Activated T-helper 1 cell treated with Interleukin-2 at 50 U/mL for 16 hours (primary cell): Measurements from ENCODE around the gene MSH3.
"Not testable (repeated sequence)": the region's sequence is repeated elsewhere in the genome, so short reads cannot be mapped to it uniquely, and the experiment has no call there.

Experiments used
- DNase-seq: peaks from one replicate; pipeline ENCODE4 v3.0.0-alpha.2; 2020; ENCODE audit warnings: low read depth

The MSH3 gene

GRCh38 chr5:80797428-80798024 is 143.1 kb downstream of the MSH3 start:
- no peak for DNase-seq

DNA sequence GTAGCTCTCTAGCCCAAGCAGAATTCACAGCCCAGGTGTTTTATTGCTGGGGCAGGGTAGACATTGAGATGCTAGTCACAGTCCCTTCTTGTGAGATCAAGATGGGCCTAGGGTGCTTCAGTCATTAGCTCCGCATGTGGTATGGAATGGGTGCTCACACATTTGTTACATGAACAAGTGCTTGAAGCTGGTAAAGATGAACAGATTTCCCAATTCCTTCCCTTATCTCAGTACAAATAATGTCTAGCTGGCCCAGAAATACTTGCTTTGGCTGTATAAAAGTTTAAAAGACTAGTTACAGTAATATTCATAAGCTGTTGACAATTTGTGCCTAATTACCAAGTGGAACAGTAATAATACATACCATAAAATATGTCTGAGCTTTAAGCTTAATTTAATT is 143.7 kb downstream of the MSH3 start:
- no peak for DNase-seq

DNA sequence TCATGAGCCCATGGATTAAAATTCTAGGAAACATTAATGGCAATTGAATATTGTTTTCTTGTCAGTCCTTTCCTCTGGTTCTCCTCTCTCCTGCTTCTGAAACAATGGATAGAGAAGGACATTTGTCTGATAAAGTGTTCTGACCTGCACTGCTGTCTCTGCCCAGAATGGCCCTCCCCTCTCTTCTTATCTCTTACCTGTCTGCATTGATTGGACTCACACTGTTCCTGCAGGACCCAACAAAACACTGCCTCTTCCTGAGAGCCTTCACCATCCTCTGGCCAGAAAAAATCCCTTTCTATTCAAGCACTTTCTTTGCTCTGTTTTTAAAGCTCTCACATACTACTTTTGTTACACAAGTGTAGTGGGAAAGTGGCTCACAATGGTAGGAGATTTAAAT is 144.2 kb downstream of the MSH3 start:
- no peak for DNase-seq

DNA sequence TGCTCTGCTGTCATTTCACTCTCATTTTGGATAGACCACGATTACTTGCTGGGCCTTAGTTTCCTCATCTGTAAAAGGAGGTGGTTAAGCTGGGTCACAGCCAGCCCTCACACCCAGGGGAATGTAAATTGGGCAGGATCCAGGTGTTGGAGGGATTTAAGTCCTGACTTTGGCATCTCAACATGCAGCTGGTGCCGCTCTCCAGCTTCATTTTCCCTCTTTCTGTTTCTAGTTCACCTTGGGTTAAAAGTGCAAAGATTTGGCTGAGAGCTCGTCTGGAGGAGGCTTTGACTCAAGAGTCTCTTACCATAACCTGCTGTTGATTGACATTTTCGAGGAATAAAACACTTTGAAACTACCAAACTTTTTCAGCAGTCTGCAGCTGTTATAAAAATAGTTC is 144.6 kb downstream of the MSH3 start:
- no peak for DNase-seq

DNA sequence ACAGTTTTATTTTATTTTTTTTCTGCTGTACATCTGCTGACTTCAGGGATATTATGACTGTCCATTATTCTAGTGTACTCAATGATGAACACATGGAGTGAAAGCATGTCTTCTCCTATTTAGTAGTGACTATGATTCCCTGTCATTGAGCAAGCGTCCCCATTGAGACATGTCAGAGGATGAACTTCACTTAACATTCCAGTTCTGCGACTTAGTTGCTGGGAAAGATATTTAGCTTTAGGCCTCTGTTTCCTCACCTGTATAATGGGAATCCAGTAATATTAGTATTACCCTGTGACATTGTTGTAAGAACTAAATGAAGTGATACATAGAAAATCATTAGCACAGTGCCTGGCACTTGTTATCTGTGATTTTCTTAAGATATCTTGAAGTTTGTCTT is 145.1 kb downstream of the MSH3 start:
- DNase-seq, result no peak

DNA sequence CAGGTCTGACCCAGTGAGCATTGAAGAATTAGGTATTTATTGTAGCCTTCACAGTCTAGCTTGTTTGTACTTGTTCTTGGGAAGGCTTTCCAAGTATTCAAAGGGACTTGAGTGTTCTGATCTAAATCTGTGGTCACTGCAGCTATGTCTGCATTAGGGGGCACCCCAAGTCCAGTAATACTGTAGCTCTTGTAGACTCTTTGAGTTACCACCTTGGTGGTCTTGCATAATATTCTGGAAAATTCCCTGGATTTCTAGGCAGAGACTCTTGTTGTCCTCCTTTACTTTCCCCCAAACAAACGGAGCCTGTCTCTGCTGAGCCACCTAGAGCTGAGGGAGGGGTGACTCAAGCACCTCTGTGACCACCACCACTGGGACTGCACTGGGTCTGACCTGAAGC is 149.9 kb downstream of the MSH3 start:
- DNase-seq, result no peak

GRCh38 chr5:80805038-80805437 is 150.6 kb downstream of the MSH3 start:
- no peak for DNase-seq

GRCh38 chr5:80806929-80807328 is 152.5 kb downstream of the MSH3 start:
- no peak for DNase-seq

DNA sequence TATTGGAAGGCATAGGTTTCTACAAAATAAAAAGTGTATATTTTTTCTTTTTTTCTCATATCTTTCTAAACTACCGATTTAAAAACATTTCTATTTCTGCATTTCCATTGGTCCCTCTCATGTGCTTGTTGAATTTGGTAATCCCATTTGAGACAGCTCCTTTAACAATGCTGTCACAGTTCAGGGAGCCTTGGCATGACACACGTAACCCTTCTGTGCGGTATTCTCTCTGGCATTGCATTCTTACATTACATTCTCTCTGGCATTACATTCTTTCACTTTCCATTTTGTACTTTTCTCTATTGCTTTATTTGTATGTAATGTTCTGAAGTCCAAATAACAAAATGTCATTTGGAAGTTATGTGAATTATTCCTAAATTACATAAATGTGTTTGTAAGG is 155.0 kb downstream of the MSH3 start:
- DNase-seq, result no peak

DNA sequence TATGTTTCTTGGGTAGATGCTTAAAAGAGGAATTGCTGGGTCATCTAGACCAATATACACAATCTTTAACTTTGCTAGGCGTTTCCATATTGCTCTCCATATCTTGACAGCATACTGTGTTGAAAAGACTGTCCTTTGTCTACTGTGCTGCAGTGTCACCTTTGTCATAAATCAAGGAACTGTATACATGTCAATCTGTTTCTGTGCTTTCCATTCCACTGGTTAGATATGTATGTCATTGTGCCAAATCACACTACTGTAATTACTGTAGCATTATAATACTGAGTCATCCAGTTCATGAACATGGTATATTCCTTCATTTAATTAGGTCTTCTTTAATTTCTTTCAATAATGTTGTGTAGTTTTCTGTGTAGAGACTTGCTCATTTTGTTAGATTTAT is 156.0 kb downstream of the MSH3 start:
- no peak for DNase-seq

- no peak for DNase-seq
Observed at GRCh38 chr5:80816590-80816989, 162.1 kb downstream of the MSH3 start.

GRCh38 chr5:80820685-80821084 is 166.2 kb downstream of the MSH3 start:
- no peak for DNase-seq

DNA sequence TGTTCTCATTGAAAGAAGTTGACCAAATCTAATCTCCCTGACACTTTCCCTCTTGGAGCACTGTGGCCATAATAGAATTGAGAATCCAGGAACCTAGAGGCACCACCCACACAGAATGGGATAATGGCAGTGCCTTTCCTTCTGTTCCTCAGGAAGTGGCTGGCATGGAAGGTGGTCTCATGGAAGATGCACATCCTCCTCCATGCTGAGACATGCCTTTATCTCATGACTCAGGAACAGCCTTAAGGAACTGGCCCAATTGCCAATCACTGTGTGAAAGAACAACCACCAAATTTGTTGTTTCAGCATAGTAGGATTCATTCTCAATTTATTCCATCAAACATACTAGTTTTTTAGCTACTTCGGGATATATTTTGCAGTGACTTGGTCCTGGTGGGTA is 168.2 kb downstream of the MSH3 start:
- no peak for DNase-seq

DNA sequence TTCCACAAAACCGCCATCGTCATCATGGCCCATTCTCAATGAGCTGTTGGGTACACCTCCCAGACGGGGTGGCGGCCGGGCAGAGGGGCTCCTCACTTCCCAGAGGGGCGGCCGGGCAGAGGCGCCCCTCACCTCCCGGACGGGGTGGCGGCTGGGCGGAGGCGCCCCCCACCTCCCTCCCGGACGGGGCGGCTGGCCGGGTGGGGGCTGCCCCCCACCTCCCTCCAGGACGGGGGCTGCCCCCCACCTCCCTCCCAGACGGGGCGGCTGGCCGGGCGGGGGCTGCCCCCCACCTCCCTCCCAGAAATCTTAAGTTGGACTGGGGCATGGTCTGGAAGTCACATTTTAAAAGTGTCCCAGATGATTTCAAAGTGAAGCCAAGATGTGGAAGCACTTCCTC is 169.7 kb downstream of the MSH3 start:
- not testable (repeated sequence) for DNase-seq

DNA sequence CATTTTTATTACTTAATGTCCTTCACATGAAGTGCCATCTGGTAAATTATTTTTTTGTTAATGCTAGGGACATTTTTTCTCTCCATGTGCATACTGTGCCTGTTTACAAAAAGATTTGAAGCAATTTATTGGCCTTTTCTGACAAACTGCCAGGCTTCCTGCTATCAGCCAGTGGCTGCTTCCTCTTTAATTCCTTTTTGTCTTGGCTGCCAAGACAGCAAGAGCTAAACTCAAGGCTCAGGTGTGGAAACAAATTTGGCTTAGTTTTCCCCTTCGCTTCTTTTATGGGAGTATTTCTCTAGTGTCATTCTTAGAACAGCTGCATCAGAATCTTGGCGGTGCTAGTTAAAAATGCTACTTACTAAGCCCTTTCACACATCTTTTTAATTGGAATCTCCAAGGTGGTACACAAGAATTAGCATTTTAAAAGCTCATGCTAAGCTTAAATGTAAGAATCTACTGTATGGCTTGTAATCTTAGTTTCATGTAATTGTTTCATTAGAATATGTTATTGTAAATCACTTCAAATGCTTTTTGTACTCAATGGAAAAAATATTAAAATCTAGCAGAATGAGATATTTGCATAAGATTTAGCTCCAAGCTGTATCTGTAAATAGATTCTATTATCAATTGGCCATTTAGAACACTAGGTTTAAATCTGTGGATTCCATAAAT is 171.5 kb downstream of the MSH3 start:
- DNase-seq, result no peak

GRCh38 chr5:80834710-80835109 is 180.3 kb downstream of the MSH3 start:
- DNase-seq, result no peak

GRCh38 chr5:80835128-80835527 is 180.7 kb downstream of the MSH3 start:
- no peak for DNase-seq

DNA sequence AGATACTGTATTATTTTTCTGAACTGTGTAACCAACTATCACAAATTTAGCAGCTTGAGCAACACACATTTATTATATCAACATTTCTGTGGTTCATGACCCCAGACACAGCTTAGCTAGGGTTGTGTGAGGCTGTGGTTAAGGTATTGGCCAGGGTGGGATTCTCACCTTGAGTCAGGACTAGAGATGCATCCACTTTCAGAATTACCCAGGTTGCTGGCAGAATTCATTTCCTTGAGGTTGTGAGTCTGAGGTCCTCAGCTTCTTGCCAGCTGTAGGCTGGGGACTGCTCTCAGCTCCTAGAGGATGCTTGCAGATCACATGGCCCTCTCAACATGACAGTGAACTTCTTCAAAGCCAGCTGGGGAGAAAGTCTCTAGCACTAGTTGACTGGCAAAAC is 183.2 kb downstream of the MSH3 start:
- no peak for DNase-seq

DNA sequence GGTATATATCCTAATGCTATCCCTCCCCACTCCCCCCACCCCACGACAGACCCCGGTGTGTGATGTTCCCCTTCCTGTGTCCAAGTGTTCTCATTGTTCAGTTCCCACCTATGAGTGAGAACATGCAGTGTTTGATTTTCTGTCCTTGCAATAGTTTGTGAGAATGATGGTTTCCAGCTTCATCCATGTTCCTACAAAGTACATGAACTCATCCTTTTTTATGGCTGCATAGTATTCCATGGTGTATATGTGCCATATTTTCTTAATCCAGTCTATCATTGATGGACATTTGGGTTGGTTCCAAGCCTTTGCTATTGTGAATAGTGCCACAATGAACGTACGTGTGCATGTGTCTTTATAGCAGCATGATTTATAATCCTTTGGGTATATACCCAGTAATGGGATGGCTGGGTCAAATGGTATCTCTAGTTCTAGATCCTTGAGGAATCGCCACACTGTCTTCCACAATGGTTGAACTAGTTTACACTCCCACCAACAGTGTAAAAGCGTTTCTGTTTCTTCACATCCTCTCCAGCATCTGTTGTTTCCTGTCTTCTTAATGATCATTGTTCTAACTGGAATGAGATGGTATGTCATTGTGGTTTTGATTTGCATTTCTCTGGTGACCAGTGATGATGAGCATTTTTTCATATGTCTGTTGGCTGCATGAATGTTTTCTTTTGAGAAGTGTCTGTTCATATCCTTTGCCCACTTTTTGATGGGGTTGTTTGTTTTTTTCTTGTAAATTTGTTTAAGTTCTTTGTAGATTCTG is 186.8 kb downstream of the MSH3 start:
- not testable (repeated sequence) for DNase-seq

DNA sequence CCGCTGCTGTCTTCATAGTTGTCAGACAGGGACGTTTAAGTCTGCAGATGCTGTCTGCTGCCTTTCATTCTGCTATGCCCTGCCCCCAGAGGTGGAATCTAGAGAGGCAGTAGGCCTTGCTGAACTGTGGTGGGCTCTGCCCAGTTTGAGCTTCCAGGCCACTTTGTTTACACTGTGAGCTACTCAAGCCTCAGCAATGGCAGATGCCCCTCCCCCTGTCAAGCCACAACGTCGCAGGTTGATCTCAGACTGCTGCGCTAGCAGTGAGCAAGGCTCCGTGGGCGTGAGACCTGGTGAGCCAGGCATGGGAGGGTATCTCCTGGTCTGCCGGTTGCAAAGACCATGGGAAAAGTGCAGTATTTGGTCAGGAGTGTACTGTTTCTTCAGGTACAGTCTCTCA is 192.0 kb downstream of the MSH3 start:
- not testable (repeated sequence) for DNase-seq

DNA sequence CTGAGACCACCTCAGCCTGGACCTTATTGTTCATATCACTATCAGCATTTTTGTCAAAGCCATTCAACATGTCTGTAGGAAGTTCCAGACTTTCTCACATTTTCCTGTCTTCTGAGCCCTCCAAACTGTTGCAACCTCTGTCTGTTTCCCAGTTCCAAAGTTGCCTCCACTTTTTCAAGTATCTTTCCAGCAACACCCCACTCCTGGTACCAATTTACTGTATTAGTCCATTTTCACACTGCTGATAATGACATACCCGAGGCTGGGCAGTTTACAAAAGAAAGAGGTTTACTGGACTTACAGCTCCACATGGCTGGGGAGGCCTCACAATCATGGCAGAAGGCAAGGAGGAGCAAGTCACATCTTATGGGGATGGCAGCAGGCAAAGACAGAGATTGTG is 195.7 kb downstream of the MSH3 start:
- not testable (repeated sequence) for DNase-seq

- DNase-seq, result no peak
Observed at GRCh38 chr5:80852331-80853245, 198.1 kb downstream of the MSH3 start.
